B cell (primary cell): Measurements from ENCODE around the gene PCDHGA8. TPM values are rescaled to one million over a fixed set of nuclear protein-coding genes. Genes with fewer than 3 reads are reported as not detected.
"Not testable (repeated sequence)": the region's sequence is repeated elsewhere in the genome, so short reads cannot be mapped to it uniquely, and the experiment has no call there.

ENCODE experiments used
- ATAC-seq: fragments of 200-7000 bp; cut with Tn5 transposase; one replicate; pipeline ENCODE4 v1.10.0; 2021; ENCODE audit warnings: low read depth, mild to moderate bottlenecking, moderate number of reproducible peaks, moderate library complexity
- CTCF ChIA-PET: fragments of 350-600 bp; sonication (Branson Sonifier 250); formaldehyde crosslinking; loops from one replicate; lab custom pipeline; 2021; ENCODE audit warnings: antibody characterized with exemption, inconsistent platforms; lab: Charles Lee
- POLR2A ChIA-PET: fragments of 350-600 bp; sonication (Branson Sonifier 250); formaldehyde crosslinking; loops from one replicate; lab custom pipeline; 2021; ENCODE audit warnings: antibody characterized with exemption; lab: Charles Lee
- DNase-seq: peaks from one replicate; pipeline ENCODE4 v3.0.0; 2013
- H2AFZ ChIP-seq: 2 replicates; pipeline ENCODE4 v1.6.1; 2012; ENCODE audit warnings: mild to moderate bottlenecking, low read depth, low read length; ENCODE audit not compliant: insufficient read depth, poor library complexity, severe bottlenecking
- H3K27ac ChIP-seq, 2 donors: 1 replicate in 1 of 2; 2 replicates in 1 of 2; pipeline ENCODE4 v1.5.1; 2012 to 2013; ENCODE audit warnings: low read length in 2 of 2, mild to moderate bottlenecking in 2 of 2, moderate library complexity in 1 of 2
- H3K27me3 ChIP-seq, 4 experiments: fragments of 200-600 bp in 1 of 4; sonication (generic) in 1 of 4; replicated peaks in 1 of 4; 1 replicate in 2 of 4; 2 replicates in 2 of 4; pipeline versions ENCODE4 v1.6.1 to v1.7.0; 2013 to 2016; ENCODE audit warnings: low read length in 3 of 4, mild to moderate bottlenecking in 2 of 4, mixed read lengths in 1 of 4, moderate library complexity in 1 of 4; ENCODE audit not compliant: insufficient read depth in 4 of 4, control insufficient read depth in 3 of 4; ENCODE audit errors: control extremely low read depth in 1 of 4
- H3K36me3 ChIP-seq, 2 experiments: replicated peaks in 1 of 2; 1 replicate in 1 of 2; 2 replicates in 1 of 2; pipeline versions ENCODE4 v1.6.1 to v1.7.1; 2013; ENCODE audit warnings: low read length in 1 of 2; ENCODE audit not compliant: insufficient read depth in 2 of 2, control insufficient read depth in 1 of 2; ENCODE audit errors: control extremely low read depth in 1 of 2, extremely low read depth in 1 of 2
- H3K4me1 ChIP-seq, 2 donors: fragments of 200-600 bp in 1 of 2; sonication (generic) in 1 of 2; 1 replicate in 1 of 2; 2 replicates in 1 of 2; pipeline versions ENCODE4 v1.5.1 to v1.6.1; 2013 to 2017; ENCODE audit warnings: low read length in 2 of 2; ENCODE audit not compliant: control insufficient read depth in 2 of 2, insufficient read depth in 2 of 2
- H3K4me2 ChIP-seq: replicated peaks from 2 replicates; pipeline ENCODE3; 2012; ENCODE audit warnings: mild to moderate bottlenecking, low read depth, low read length; ENCODE audit not compliant: poor library complexity, severe bottlenecking
- H3K4me3 ChIP-seq, 5 experiments: fragments of 200-600 bp in 1 of 5; sonication (generic) in 1 of 5; 1 replicate in 3 of 5; 2 replicates in 2 of 5; pipeline versions ENCODE4 v1.5.1 to v1.7.0; 2011 to 2016; ENCODE audit warnings: low read length in 4 of 5, mild to moderate bottlenecking in 4 of 5, low read depth in 2 of 5, control low read depth in 1 of 5, moderate library complexity in 1 of 5; ENCODE audit not compliant: insufficient read depth in 1 of 5; ENCODE audit errors: control extremely low read depth in 1 of 5, extremely low read depth in 1 of 5
- H3K79me2 ChIP-seq: fragments of 200-600 bp; sonication (generic); one replicate; pipeline ENCODE4 v1.6.0; 2016; ENCODE audit warnings: low read length; ENCODE audit not compliant: control insufficient read depth, insufficient read depth
- H3K9ac ChIP-seq: fragments of 200-600 bp; sonication (generic); 2 replicates; pipeline ENCODE4 v1.6.1; 2017; ENCODE audit warnings: mild to moderate bottlenecking, low read length, moderate library complexity
- H3K9me3 ChIP-seq, 3 donors: one replicate each; pipeline versions ENCODE4 v1.6.1 to v1.7.1; 2013; ENCODE audit warnings: low read length in 2 of 3; ENCODE audit not compliant: control insufficient read depth in 2 of 3, insufficient read depth in 1 of 3; ENCODE audit errors: control extremely low read depth in 1 of 3
- H4K20me1 ChIP-seq: 2 replicates; pipeline ENCODE4 v1.6.0; 2012; ENCODE audit warnings: mild to moderate bottlenecking, low read length; ENCODE audit not compliant: insufficient read depth, control insufficient read depth, poor library complexity, severe bottlenecking
- H3K27ac Mint-ChIP-seq: one replicate; pipeline ENCODE4 v1.8.0; 2021; ENCODE audit warnings: mixed read lengths
- H3K27me3 Mint-ChIP-seq: one replicate; pipeline ENCODE4 v1.8.0; 2021; ENCODE audit warnings: mixed read lengths
- H3K4me1 Mint-ChIP-seq: one replicate; pipeline ENCODE4 v1.8.0; 2021; ENCODE audit warnings: mixed read lengths
- H3K4me3 Mint-ChIP-seq: one replicate; pipeline ENCODE4 v1.8.0; 2021; ENCODE audit warnings: mixed read lengths
- H3K9me3 Mint-ChIP-seq: one replicate; pipeline ENCODE4 v1.8.0; 2022; ENCODE audit warnings: mixed read lengths; ENCODE audit not compliant: insufficient read depth
- WGBS: methylation state at CpG from one replicate; pipeline ENCODE4 v1.1.5; 2013; ENCODE audit warnings: missing lambda C conversion rate; ENCODE audit not compliant: insufficient coverage; 5-methylcytosine and 5-hydroxymethylcytosine counted together
- intact Hi-C: fragments of 100-400 bp; cut with micrococcal nuclease; formaldehyde crosslinking; loops from one replicate; pipeline ENCODE4 v1.10.0; 2022
- polyA plus RNA-seq: library from polyadenylated mRNA; depleted of rRNA; stranded (reverse); fragments of >200 nt; gene quantifications from 2 replicates; pipeline ENCODE4 v1.2.3, GENCODE V29; 2012
- total RNA-seq, 2 donors: library from RNA; stranded (reverse); fragments of 120-200 nt in 1 of 2; gene quantifications; 1 replicate in 1 of 2; 2 replicates in 1 of 2; pipeline versions ENCODE4 v1.2.3 to v1.2.4, GENCODE V29; 2013 to 2022
- TF ChIP-seq, protein P1 (sequence below): fragments of 200-600 bp; IDR thresholded peaks from one replicate; pipeline ENCODE4 v1.8.0; 2022; ENCODE audit warnings: antibody characterized with exemption, mild to moderate bottlenecking

Gene PCDHGA8
- total and polyA plus RNA-seq, 2 donors (not counting 1 experiment from before 2014, with no cell fraction given), result 0.21 to 1.2 TPM

DNA sequence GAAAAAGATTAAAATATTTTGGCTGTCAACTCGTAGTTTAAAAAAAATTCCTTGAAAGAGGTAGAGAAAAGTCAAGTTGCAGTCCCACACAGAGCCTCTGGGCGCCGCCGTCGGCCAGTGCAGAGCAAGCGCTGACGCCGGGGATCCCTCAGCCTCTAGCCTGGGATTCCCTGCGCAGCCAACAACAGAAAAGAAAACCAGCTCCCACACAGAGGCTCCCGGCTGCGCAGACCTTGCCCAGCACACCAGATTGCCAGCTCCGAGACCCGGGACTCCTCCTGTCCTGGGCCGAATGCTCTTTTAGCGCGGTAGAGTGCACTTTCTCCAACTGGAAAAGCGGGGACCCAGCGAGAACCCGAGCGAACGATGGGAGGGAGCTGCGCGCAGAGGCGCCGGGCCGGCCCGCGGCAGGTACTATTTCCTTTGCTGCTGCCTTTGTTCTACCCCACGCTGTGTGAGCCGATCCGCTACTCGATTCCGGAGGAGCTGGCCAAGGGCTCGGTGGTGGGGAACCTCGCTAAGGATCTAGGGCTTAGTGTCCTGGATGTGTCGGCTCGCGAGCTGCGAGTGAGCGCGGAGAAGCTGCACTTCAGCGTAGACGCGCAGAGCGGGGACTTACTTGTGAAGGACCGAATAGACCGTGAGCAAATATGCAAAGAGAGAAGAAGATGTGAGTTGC lies 25.2 kb downstream of the PCDHGA8 start, which contains the start of gene PCDHGB7:
PCDHGB7 (plus strand) TSS at position 184 of the 679 bp plus-strand sequence; CDS start at position 367, 183 bp downstream.
- not testable (repeated sequence) for H3K9me3 Mint-ChIP-seq

More for the DNA sequence above, 25.2 kb downstream of the PCDHGA8 start, which contains the start of gene PCDHGB7:
- DNase-seq (peak; percentile 57), ATAC-seq (peak; percentile 70)
- CTCF ChIA-PET, result interaction anchor here (1.0 to 3.4 kb wide), 13 partner anchors 11 to 200 kb away, joined by 3 to 24 read pairs (median 3); partner anchors contain the start of genes PCDHGA12, PCDHGA9 and PCDHGC3
- H3K27ac Mint-ChIP-seq, POLR2A ChIA-PET, H3K79me2 ChIP-seq, H3K27ac ChIP-seq, H3K9ac ChIP-seq, H4K20me1 ChIP-seq, H3K36me3 ChIP-seq: not testable (repeated sequence)
- intact Hi-C loops, result loop anchor here (1.0 to 10.0 kb wide), 2 partner anchors 93 to 141 kb away; partner anchors contain the start of gene TAF7
- Histone ChIP-seq H3K4me2 (peak within 1 kb of the TSS; percentile 26), H3K4me3 (peak within 1 kb of the TSS in 2 of 5 experiments; percentile 15), H3K27me3 (peaks cover 2 to 77% (median 65%) of the 10 kb centered on the region in 4 experiments), H2AFZ (peak within 1 kb of the TSS; percentile 9), H3K4me1 (peaks cover 21 to 27% of the 10 kb centered on the region in 2 donors), H3K9me3 (peaks cover 2 to 69% (median 48%) of the 10 kb centered on the region in 3 donors)
- Mint-ChIP-seq H3K4me3 (peak within 1 kb of the TSS; percentile 80), H3K27me3 (peaks cover 68% of the 10 kb centered on the region), H3K4me1 (peaks cover 28% of the 10 kb centered on the region)
- TF ChIP-seq, protein P1, sequence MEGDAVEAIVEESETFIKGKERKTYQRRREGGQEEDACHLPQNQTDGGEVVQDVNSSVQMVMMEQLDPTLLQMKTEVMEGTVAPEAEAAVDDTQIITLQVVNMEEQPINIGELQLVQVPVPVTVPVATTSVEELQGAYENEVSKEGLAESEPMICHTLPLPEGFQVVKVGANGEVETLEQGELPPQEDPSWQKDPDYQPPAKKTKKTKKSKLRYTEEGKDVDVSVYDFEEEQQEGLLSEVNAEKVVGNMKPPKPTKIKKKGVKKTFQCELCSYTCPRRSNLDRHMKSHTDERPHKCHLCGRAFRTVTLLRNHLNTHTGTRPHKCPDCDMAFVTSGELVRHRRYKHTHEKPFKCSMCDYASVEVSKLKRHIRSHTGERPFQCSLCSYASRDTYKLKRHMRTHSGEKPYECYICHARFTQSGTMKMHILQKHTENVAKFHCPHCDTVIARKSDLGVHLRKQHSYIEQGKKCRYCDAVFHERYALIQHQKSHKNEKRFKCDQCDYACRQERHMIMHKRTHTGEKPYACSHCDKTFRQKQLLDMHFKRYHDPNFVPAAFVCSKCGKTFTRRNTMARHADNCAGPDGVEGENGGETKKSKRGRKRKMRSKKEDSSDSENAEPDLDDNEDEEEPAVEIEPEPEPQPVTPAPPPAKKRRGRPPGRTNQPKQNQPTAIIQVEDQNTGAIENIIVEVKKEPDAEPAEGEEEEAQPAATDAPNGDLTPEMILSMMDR, result peak; percentile 62
- 8% methylated on average over 46 of the region's 47 CpGs for WGBS
